Loucy (cell line): ENCODE measurements around the gene PSMD11.

Experiments used
- H2AFZ ChIP-seq: fragments of 200-600 bp; sonication (generic); 2 replicates; pipeline ENCODE4 v1.6.0; 2016; ENCODE audit warnings: antibody characterized with exemption, mild to moderate bottlenecking, low read length, moderate library complexity
- H3F3A ChIP-seq: fragments of 200-600 bp; 2 replicates; pipeline ENCODE4 v1.6.0; 2016; ENCODE audit warnings: antibody characterized with exemption, low read depth, mild to moderate bottlenecking
- H3K27me3 ChIP-seq: fragments of 200-600 bp; sonication (generic); 2 replicates; pipeline ENCODE4 v1.6.1; 2014; ENCODE audit warnings: low read length, mild to moderate bottlenecking; ENCODE audit not compliant: insufficient read depth, poor library complexity, severe bottlenecking
- H3K36me3 ChIP-seq: fragments of 200-600 bp; sonication (generic); 2 replicates; pipeline ENCODE4 v1.6.1; 2016; ENCODE audit warnings: low read length; ENCODE audit not compliant: insufficient read depth
- H3K4me1 ChIP-seq: fragments of 200-600 bp; sonication (generic); 2 replicates; pipeline ENCODE4 v1.5.1; 2014; ENCODE audit warnings: low read length, mild to moderate bottlenecking; ENCODE audit not compliant: insufficient read depth, poor library complexity, severe bottlenecking
- H3K4me2 ChIP-seq: fragments of 200-600 bp; sonication (generic); 2 replicates; pipeline ENCODE4 v1.6.0; 2014; ENCODE audit warnings: antibody characterized with exemption, low read length, low read depth, mild to moderate bottlenecking; ENCODE audit not compliant: poor library complexity, severe bottlenecking
- H3K4me3 ChIP-seq: fragments of 200-600 bp; sonication (generic); 2 replicates; pipeline ENCODE4 v1.5.1; 2014; ENCODE audit warnings: low read length, mild to moderate bottlenecking, mixed read lengths; ENCODE audit not compliant: poor library complexity, severe bottlenecking
- H3K79me2 ChIP-seq: fragments of 200-600 bp; sonication (generic); 2 replicates; pipeline ENCODE4 v1.6.1; 2014; ENCODE audit warnings: low read length; ENCODE audit not compliant: insufficient read depth
- H3K9ac ChIP-seq: fragments of 200-600 bp; sonication (generic); 2 replicates; pipeline ENCODE4 v1.6.0; 2014; ENCODE audit warnings: mild to moderate bottlenecking, low read depth, low read length, moderate library complexity; ENCODE audit not compliant: poor library complexity, severe bottlenecking
- H3K9me2 ChIP-seq: fragments of 200-600 bp; sonication (generic); replicated peaks from 2 replicates; pipeline ENCODE4 v1.6.1; 2016; ENCODE audit warnings: low read depth, low read length, mixed read lengths
- H3K9me3 ChIP-seq: fragments of 200-600 bp; sonication (generic); 2 replicates; pipeline ENCODE4 v1.6.1; 2014; ENCODE audit warnings: mild to moderate bottlenecking, antibody characterized with exemption, low read length, low read depth; ENCODE audit not compliant: insufficient read depth
- H4K20me1 ChIP-seq: fragments of 200-600 bp; sonication (generic); 2 replicates; pipeline ENCODE4 v1.6.0; 2014; ENCODE audit warnings: antibody characterized with exemption, low read length, mild to moderate bottlenecking; ENCODE audit not compliant: insufficient read depth, poor library complexity, severe bottlenecking
- CTCF ChIP-seq: fragments of 200-600 bp; sonication (generic); conservative IDR thresholded peaks from 2 replicates; pipeline ENCODE4 v1.5.1; 2014; ENCODE audit warnings: mild to moderate bottlenecking, antibody characterized with exemption, low read length
- EZH2phosphoT487 ChIP-seq: fragments of 200-600 bp; IDR thresholded peaks from 2 replicates; pipeline ENCODE4 v1.6.1; 2018; ENCODE audit warnings: antibody characterized with exemption, mild to moderate bottlenecking, moderate library complexity, borderline replicate concordance

PSMD11 gene

DNA sequence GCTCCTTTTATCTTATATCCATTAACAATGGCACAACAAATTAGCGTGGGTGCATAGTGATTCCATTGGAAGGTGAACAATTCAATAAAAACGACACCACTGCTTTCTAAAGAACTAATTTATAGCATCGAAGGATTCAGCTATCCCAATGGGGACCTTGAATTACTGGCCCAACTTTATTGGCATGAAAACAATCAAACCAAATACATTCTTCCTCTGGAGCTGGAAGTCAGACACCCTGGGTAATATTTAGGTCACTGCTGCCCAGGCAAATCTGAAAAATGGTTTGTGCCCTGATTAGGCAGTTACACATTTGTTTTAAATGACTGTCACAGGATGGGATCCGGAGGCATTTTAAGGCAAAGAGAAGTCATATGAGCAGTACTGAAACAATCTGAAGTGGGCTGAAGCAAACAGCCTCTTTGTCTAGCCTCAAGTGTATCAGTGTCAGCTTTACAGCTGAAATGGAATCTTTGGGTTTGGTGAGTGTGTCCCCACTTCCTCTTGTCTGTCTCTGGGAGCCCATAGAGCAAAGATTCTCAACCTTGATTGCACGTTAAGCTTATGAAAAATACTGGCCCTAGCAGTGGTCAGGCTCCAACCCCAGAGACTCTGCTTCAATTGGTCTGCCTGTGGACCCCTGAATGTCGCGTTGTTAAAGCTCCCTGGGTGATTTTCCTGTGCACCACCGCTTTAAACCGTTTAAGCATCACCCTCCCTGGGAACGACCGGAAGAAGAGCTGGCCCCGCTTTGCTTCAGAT, 72.8 kb downstream of the PSMD11 start:
- no peaks in the 10 kb centered on the region for H3K9me3 ChIP-seq
- H3K4me3 ChIP-seq = no peak overlapping the region
- H2AFZ ChIP-seq = no peak overlapping the region
- no peak overlapping the region for H3K9ac ChIP-seq
- peaks cover 10% of the 10 kb centered on the region for H3K4me1 ChIP-seq
- H4K20me1 ChIP-seq = no peaks in the 10 kb centered on the region
- H3F3A ChIP-seq = no peaks in the 10 kb centered on the region
- H3K79me2 ChIP-seq = no peaks in the 10 kb centered on the region
- no peak for TF ChIP-seq EZH2phosphoT487
- no peak for TF ChIP-seq CTCF
- no peaks in the 10 kb centered on the region for H3K36me3 ChIP-seq
- H3K27me3 ChIP-seq = peaks cover 5% of the 10 kb centered on the region
- H3K9me2 ChIP-seq = no peaks in the 10 kb centered on the region
- H3K4me2 ChIP-seq = no peak overlapping the region

DNA sequence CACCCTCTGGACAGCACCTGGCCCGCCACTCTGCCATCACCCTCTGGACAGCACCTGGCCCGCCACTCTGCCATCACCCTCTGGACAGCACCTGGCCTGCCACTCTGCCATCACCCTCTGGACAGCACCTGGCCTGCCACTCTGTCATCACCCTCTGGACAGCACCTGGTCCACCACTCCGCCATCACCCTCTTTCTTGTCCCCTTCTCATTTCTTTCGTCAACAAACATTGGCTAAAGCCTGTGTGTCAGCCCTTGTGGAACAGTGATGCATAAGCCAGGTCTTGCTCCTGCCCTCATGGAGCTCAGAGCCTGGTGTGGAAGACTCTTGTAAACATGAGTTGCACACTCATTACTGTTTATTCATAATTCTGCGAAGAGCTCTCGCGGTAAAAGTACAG, 73.7 kb downstream of the PSMD11 start:
- TF ChIP-seq CTCF (no peak), EZH2phosphoT487 (no peak)
- Histone ChIP-seq H3K4me1 (peaks cover 10% of the 10 kb centered on the region), H3K4me2 (no peak overlapping the region), H3K4me3 (no peak overlapping the region), H3K9ac (no peak overlapping the region), H3K79me2 (no peaks in the 10 kb centered on the region), H3K36me3 (no peaks in the 10 kb centered on the region), H3K9me2 (no peaks in the 10 kb centered on the region), H3K27me3 (peaks cover 5% of the 10 kb centered on the region), H4K20me1 (no peaks in the 10 kb centered on the region), H3F3A (no peaks in the 10 kb centered on the region), H2AFZ (no peak overlapping the region), H3K9me3 (no peaks in the 10 kb centered on the region)

GRCh38 chr17:32518646-32519227, 74.4 kb downstream of the PSMD11 start:
- Histone ChIP-seq H4K20me1 (no peaks in the 10 kb centered on the region), H3K36me3 (no peaks in the 10 kb centered on the region), H3K9ac (no peak overlapping the region), H3K4me2 (peak overlapping the region; percentile 96), H3F3A (no peaks in the 10 kb centered on the region), H3K4me1 (peaks cover 10% of the 10 kb centered on the region), H2AFZ (peak overlapping the region; percentile 70; the same call in 1 of the 2 replicates), H3K79me2 (no peaks in the 10 kb centered on the region), H3K4me3 (peak overlapping the region; percentile 71), H3K9me3 (no peaks in the 10 kb centered on the region), H3K9me2 (no peaks in the 10 kb centered on the region), H3K27me3 (peaks cover 5% of the 10 kb centered on the region)
- no peak for TF ChIP-seq CTCF
- TF ChIP-seq EZH2phosphoT487 = no peak
